ENCODE measurements around the gene PACRG.

PACRG gene

GRCh38 chr6:163200694-163201093, 472.9 kb downstream of the PACRG start:
- no peak for ATAC-seq
- no peak for TF ChIP-seq BACH2 (CRISPR knock-in tag; IDR thresholded peaks at IDR 0.05; ENCODE audit: borderline replicate concordance)
- no peak for TF ChIP-seq ESRRG (CRISPR knock-in tag; IDR thresholded peaks at IDR 0.05)
- no peak for TF ChIP-seq GLIS3 (CRISPR knock-in tag; IDR thresholded peaks at IDR 0.05)
- TF ChIP-seq, protein P1, sequence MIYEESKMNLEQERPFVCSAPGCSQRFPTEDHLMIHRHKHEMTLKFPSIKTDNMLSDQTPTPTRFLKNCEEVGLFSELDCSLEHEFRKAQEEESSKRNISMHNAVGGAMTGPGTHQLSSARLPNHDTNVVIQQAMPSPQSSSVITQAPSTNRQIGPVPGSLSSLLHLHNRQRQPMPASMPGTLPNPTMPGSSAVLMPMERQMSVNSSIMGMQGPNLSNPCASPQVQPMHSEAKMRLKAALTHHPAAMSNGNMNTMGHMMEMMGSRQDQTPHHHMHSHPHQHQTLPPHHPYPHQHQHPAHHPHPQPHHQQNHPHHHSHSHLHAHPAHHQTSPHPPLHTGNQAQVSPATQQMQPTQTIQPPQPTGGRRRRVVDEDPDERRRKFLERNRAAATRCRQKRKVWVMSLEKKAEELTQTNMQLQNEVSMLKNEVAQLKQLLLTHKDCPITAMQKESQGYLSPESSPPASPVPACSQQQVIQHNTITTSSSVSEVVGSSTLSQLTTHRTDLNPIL (CRISPR knock-in tag; IDR thresholded peaks at IDR 0.05; ENCODE audit: low read depth), result no peak
- TF ChIP-seq, protein P2, sequence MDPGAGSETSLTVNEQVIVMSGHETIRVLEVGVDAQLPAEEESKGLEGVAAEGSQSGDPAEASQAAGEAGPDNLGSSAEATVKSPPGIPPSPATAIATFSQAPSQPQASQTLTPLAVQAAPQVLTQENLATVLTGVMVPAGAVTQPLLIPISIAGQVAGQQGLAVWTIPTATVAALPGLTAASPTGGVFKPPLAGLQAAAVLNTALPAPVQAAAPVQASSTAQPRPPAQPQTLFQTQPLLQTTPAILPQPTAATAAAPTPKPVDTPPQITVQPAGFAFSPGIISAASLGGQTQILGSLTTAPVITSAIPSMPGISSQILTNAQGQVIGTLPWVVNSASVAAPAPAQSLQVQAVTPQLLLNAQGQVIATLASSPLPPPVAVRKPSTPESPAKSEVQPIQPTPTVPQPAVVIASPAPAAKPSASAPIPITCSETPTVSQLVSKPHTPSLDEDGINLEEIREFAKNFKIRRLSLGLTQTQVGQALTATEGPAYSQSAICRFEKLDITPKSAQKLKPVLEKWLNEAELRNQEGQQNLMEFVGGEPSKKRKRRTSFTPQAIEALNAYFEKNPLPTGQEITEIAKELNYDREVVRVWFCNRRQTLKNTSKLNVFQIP (CRISPR knock-in tag; IDR thresholded peaks at IDR 0.05; ENCODE audit: borderline replicate concordance, low read depth), result no peak
- TF ChIP-seq PPARA (CRISPR knock-in tag; IDR thresholded peaks at IDR 0.05; ENCODE audit: borderline replicate concordance), result no peak
- TF ChIP-seq TOX (CRISPR knock-in tag; IDR thresholded peaks at IDR 0.05; ENCODE audit: borderline replicate concordance), result no peak
- TF ChIP-seq, protein P3, sequence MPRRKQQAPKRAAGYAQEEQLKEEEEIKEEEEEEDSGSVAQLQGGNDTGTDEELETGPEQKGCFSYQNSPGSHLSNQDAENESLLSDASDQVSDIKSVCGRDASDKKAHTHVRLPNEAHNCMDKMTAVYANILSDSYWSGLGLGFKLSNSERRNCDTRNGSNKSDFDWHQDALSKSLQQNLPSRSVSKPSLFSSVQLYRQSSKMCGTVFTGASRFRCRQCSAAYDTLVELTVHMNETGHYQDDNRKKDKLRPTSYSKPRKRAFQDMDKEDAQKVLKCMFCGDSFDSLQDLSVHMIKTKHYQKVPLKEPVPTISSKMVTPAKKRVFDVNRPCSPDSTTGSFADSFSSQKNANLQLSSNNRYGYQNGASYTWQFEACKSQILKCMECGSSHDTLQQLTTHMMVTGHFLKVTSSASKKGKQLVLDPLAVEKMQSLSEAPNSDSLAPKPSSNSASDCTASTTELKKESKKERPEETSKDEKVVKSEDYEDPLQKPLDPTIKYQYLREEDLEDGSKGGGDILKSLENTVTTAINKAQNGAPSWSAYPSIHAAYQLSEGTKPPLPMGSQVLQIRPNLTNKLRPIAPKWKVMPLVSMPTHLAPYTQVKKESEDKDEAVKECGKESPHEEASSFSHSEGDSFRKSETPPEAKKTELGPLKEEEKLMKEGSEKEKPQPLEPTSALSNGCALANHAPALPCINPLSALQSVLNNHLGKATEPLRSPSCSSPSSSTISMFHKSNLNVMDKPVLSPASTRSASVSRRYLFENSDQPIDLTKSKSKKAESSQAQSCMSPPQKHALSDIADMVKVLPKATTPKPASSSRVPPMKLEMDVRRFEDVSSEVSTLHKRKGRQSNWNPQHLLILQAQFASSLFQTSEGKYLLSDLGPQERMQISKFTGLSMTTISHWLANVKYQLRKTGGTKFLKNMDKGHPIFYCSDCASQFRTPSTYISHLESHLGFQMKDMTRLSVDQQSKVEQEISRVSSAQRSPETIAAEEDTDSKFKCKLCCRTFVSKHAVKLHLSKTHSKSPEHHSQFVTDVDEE (CRISPR knock-in tag; IDR thresholded peaks at IDR 0.05), result no peak
- TF ChIP-seq ZC3H10 (CRISPR knock-in tag; IDR thresholded peaks at IDR 0.05), result no peak
- TF ChIP-seq ZFP3 (CRISPR knock-in tag; IDR thresholded peaks at IDR 0.05), result no peak
- no peak for TF ChIP-seq TCF4 (CRISPR knock-in tag; IDR thresholded peaks at IDR 0.05; ENCODE audit: borderline replicate concordance)
- TF ChIP-seq ISL1 (CRISPR knock-in tag; IDR thresholded peaks at IDR 0.05), result no peak
- no peak for TF ChIP-seq ARNTL (CRISPR knock-in tag; IDR thresholded peaks at IDR 0.05; ENCODE audit: borderline replicate concordance, low read depth)
- no peak for TF ChIP-seq SNAI2 (CRISPR knock-in tag; IDR thresholded peaks at IDR 0.05)

GRCh38 chr6:163201855-163202254, 474.1 kb downstream of the PACRG start:
- TF ChIP-seq, protein P3 (CRISPR knock-in tag; IDR thresholded peaks at IDR 0.05), result no peak
- TF ChIP-seq CSDC2 (CRISPR knock-in tag; IDR thresholded peaks at IDR 0.05) (no peak), OSR1 (CRISPR knock-in tag; IDR thresholded peaks at IDR 0.05) (no peak), ZNF8 (CRISPR knock-in tag; IDR thresholded peaks at IDR 0.05) (no peak), ARNTL (CRISPR knock-in tag; IDR thresholded peaks at IDR 0.05; ENCODE audit: borderline replicate concordance, low read depth) (no peak), ZC3H10 (CRISPR knock-in tag; IDR thresholded peaks at IDR 0.05) (no peak), ZNF565 (CRISPR knock-in tag; conservative IDR thresholded peaks at IDR 0.05; ENCODE audit: low read depth) (no peak), RARB (CRISPR knock-in tag; IDR thresholded peaks at IDR 0.05) (no peak), GLIS3 (CRISPR knock-in tag; IDR thresholded peaks at IDR 0.05) (no peak), TCF4 (CRISPR knock-in tag; IDR thresholded peaks at IDR 0.05; ENCODE audit: borderline replicate concordance) (no peak), TOX (CRISPR knock-in tag; IDR thresholded peaks at IDR 0.05; ENCODE audit: borderline replicate concordance) (no peak), BACH2 (CRISPR knock-in tag; IDR thresholded peaks at IDR 0.05; ENCODE audit: borderline replicate concordance) (no peak)
- TF ChIP-seq, protein P1 (CRISPR knock-in tag; IDR thresholded peaks at IDR 0.05; ENCODE audit: low read depth), result no peak
- TF ChIP-seq, protein P2 (CRISPR knock-in tag; IDR thresholded peaks at IDR 0.05; ENCODE audit: borderline replicate concordance, low read depth), result no peak
- ATAC-seq, result no peak
